ENCODE data around the gene HDAC5. TPM values are rescaled to one million over a fixed set of nuclear protein-coding genes. Genes with fewer than 3 reads are reported as not detected.

HDAC5 gene
- total and polyA plus RNA-seq, 12 donors, result 4.8 to 144 (median 73.0) TPM

DNA sequence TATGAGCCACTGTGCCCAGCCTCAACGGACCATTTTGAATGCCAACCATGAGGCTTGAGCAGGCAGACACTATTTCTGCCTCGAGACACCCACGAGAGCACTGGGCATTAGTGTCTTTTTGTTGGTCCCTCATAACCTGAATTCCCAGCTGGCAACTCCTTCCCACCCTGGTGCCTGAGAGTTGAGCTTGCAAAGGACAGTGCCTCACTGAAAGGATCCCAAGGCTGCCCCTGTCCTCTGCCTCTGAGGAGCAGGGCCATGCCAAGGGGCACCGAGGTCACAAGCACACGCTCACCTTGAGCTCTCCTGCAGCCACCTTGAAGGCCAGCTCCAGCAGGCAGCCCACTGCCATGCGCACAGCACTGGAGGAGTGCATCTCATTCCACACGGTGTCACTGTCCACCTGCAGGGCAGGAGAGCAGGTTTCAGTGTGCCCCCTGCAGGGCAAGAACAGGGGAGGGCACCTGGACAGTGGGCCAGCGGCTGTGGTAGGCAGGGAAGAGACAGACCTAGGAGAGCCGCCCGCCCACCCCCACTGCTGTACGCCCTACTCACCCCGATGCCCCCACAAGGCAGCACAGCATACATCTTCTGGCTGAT, 40.1 kb downstream of the HDAC5 start:
- DNase-seq, result peak in 1 of 7 donors; percentile 24
- peaks cover 0 to 88% of the 10 kb centered on the region in 2 donors for H3K36me3 ChIP-seq (replicated peaks in 1 of 2)
- H3K27ac ChIP-seq, result no peak overlapping the region
- WGBS, 4 donors, result 67 to 75% (median 72%) methylated on average over 3 to 12 of the region's 12 CpGs
- peaks cover 4 to 8% of the 10 kb centered on the region in 2 donors for H3K4me1 ChIP-seq (replicated peaks in 1 of 2)
- TF ChIP-seq POLR2A (IDR thresholded peaks at IDR 0.05), result no peak
- TF ChIP-seq, protein P1, sequence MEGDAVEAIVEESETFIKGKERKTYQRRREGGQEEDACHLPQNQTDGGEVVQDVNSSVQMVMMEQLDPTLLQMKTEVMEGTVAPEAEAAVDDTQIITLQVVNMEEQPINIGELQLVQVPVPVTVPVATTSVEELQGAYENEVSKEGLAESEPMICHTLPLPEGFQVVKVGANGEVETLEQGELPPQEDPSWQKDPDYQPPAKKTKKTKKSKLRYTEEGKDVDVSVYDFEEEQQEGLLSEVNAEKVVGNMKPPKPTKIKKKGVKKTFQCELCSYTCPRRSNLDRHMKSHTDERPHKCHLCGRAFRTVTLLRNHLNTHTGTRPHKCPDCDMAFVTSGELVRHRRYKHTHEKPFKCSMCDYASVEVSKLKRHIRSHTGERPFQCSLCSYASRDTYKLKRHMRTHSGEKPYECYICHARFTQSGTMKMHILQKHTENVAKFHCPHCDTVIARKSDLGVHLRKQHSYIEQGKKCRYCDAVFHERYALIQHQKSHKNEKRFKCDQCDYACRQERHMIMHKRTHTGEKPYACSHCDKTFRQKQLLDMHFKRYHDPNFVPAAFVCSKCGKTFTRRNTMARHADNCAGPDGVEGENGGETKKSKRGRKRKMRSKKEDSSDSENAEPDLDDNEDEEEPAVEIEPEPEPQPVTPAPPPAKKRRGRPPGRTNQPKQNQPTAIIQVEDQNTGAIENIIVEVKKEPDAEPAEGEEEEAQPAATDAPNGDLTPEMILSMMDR (IDR thresholded peaks at IDR 0.05), result peak in 3 of 6 experiments; percentile 11 to 39 (median 19)
- H3K4me3 ChIP-seq, result no peak overlapping the region
- no peaks in the 10 kb centered on the region for H3K27me3 ChIP-seq
- no peaks in the 10 kb centered on the region for H3K9me3 ChIP-seq (replicated peaks in 1 of 3)
- intact Hi-C loops (cut with DNase I), result loop anchor here in 1 of 2 donors (5.0 kb wide), 1 partner anchor 34 kb away; no protein-coding TSS in a partner anchor

DNA sequence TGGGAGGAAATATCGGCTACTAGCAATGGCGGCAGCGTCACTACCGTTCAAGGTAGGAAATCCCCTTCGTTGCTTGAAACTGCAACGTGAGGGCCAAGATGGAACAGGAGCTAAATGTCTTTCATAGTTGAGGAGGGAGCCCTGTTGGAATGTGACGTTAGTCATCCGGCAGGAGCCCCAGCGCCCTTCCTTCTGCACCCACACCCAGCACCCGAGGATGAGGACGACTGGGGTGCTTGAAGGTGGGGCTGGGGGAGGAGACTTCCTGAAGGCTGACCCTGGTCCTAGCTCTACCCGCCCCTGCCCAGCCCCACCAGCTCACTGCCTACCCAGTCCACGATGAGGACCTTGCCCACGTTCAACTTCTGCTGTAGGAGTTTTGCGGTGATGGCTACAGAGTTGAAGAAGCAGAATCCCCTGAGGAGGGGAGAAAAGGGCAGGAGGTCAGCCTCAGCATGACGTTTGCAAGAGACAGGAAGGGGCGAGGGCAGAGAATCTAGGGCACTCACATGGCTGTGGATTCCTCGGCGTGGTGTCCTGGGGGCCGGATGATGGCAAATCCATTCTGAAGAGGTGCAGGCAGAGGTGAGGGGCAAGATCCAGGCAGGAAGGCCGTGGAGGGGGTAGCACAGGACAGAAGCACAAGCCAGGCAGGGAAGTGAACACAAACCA, 41.0 kb downstream of the HDAC5 start:
- TF ChIP-seq, protein P1 (IDR thresholded peaks at IDR 0.05), result no peak
- no peak for TF ChIP-seq POLR2A (IDR thresholded peaks at IDR 0.05)
- DNase-seq, result no peak
- Histone ChIP-seq H3K4me3 (no peak overlapping the region), H3K36me3 (replicated peaks in 1 of 2) (peaks cover 0 to 88% of the 10 kb centered on the region in 2 donors), H3K9me3 (replicated peaks in 1 of 3) (no peaks in the 10 kb centered on the region), H3K4me1 (replicated peaks in 1 of 2) (peaks cover 4 to 5% of the 10 kb centered on the region in 2 donors), H3K27ac (no peak overlapping the region), H3K27me3 (no peaks in the 10 kb centered on the region)
- intact Hi-C loops (cut with DNase I), result loop anchor here in 1 of 2 donors (5.0 kb wide), 1 partner anchor 35 kb away; no protein-coding TSS in a partner anchor
- WGBS, 4 donors, result 83 to 87% (median 84%) methylated on average over 17 to 21 of the region's 21 CpGs

DNA sequence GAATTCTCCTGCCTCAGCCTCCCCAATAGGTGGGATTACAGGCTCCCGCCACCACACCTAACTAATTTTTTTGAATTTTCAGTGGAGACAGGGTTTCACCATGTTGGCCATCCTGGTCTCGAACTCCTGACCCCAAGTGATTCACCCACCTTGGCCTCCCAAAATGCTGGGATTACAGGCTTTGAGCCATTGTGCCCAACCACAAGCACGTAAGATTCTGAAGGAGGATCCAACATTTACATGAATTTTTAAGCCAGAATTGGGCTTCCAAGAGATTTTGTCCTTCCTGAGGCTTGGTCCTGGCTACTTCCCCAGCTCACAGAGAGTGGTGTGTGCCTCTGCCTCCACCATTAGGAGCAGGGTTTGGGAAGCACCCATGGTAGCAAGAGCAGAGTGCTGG, 41.8 kb downstream of the HDAC5 start:
- intact Hi-C loops (cut with DNase I), result loop anchor here in 1 of 2 donors (5.0 kb wide), 1 partner anchor 36 kb away; no protein-coding TSS in a partner anchor
- H3K4me1 ChIP-seq (replicated peaks in 1 of 2), result no peaks in the 10 kb centered on the region
- no peak overlapping the region for H3K4me3 ChIP-seq
- H3K27me3 ChIP-seq, result no peaks in the 10 kb centered on the region
- H3K27ac ChIP-seq, result no peak overlapping the region
- H3K9me3 ChIP-seq (replicated peaks in 1 of 3), result no peaks in the 10 kb centered on the region
- peaks cover 0 to 96% of the 10 kb centered on the region in 2 donors for H3K36me3 ChIP-seq (replicated peaks in 1 of 2)
- 93 to 97% (median 95%) methylated on average over 2 to 3 of the region's 3 CpGs for WGBS, 4 donors
- DNase-seq, result no peak
- TF ChIP-seq, protein P1 (IDR thresholded peaks at IDR 0.05), result no peak
- TF ChIP-seq POLR2A (IDR thresholded peaks at IDR 0.05), result no peak

Data from adrenal gland (tissue), 12 donors.